Measurements from ENCODE around the gene GOSR2.
"Not testable (repeated sequence)": the region's sequence is repeated elsewhere in the genome, so short reads cannot be mapped to it uniquely, and the experiment has no call there.

GOSR2 gene

GRCh38 chr17:46950997-46951621 is 28.1 kb downstream of the GOSR2 start:
- no peak overlapping the region for H2BK5ac ChIP-seq (ENCODE audit: low read length)
- WGBS (ENCODE audit: extremely low coverage, insufficient coverage, low lambda C conversion rate), result no CpG with 5 or more reads among the region's 16 CpGs
- no peak overlapping the region for H3K9ac ChIP-seq (ENCODE audit: low read length)
- H4K8ac ChIP-seq (ENCODE audit: low read depth, low read length), result no peak overlapping the region
- no peak overlapping the region for H2BK15ac ChIP-seq (replicated peaks; ENCODE audit: low read depth)
- H3K27ac ChIP-seq (ENCODE audit: low read depth, low read length), result no peak overlapping the region
- H4K5ac ChIP-seq (ENCODE audit: low read length), result no peak overlapping the region
- H3K4ac ChIP-seq (ENCODE audit: low read depth, low read length), result no peak overlapping the region
- H3K4me2 ChIP-seq (ENCODE audit: low read length), result no peak overlapping the region
- no peak overlapping the region for H3K18ac ChIP-seq (ENCODE audit: low read length)
- no peaks in the 10 kb centered on the region for H3K79me2 ChIP-seq (ENCODE audit: control insufficient read depth, insufficient read depth, low read length)
- peak; percentile 79 for DNase-seq
- no peak overlapping the region for H3K4me3 ChIP-seq (ENCODE audit: low read length)
- no peaks in the 10 kb centered on the region for H3K4me1 ChIP-seq (ENCODE audit: control insufficient read depth, low read depth, low read length)
- H3K56ac ChIP-seq (ENCODE audit: low read length), result no peak overlapping the region
- H3K27me3 ChIP-seq (ENCODE audit: insufficient read depth, low read length, poor library complexity), result peaks cover 2% of the 10 kb centered on the region
- no peak overlapping the region for H2BK120ac ChIP-seq (ENCODE audit: low read depth, low read length)
- no peak overlapping the region for H2AK5ac ChIP-seq (ENCODE audit: low read length)
- H3K23ac ChIP-seq (ENCODE audit: low read length), result no peak overlapping the region
- no peaks in the 10 kb centered on the region for H3K79me1 ChIP-seq (ENCODE audit: low read length)
- H3K36me3 ChIP-seq (ENCODE audit: control insufficient read depth, insufficient read depth, low read length), result no peaks in the 10 kb centered on the region

- H2AK5ac ChIP-seq (ENCODE audit: low read length), result no peak overlapping the region
- H3K4me1 ChIP-seq (ENCODE audit: control insufficient read depth, low read depth, low read length), result no peaks in the 10 kb centered on the region
- no CpG with 5 or more reads among the region's 5 CpGs for WGBS (ENCODE audit: extremely low coverage, insufficient coverage, low lambda C conversion rate)
- no peak overlapping the region for H3K27ac ChIP-seq (ENCODE audit: low read depth, low read length)
- no peak overlapping the region for H3K4me3 ChIP-seq (ENCODE audit: low read length)
- no peak for DNase-seq
- no peaks in the 10 kb centered on the region for H3K36me3 ChIP-seq (ENCODE audit: control insufficient read depth, insufficient read depth, low read length)
- no peak overlapping the region for H4K8ac ChIP-seq (ENCODE audit: low read depth, low read length)
- no peak overlapping the region for H3K4me2 ChIP-seq (ENCODE audit: low read length)
- no peak overlapping the region for H2BK120ac ChIP-seq (ENCODE audit: low read depth, low read length)
- no peak overlapping the region for H3K56ac ChIP-seq (ENCODE audit: low read length)
- no peaks in the 10 kb centered on the region for H3K79me1 ChIP-seq (ENCODE audit: low read length)
- H2BK5ac ChIP-seq (ENCODE audit: low read length), result no peak overlapping the region
- H3K23ac ChIP-seq (ENCODE audit: low read length), result no peak overlapping the region
- H2BK15ac ChIP-seq (replicated peaks; ENCODE audit: low read depth), result no peak overlapping the region
- no peak overlapping the region for H3K9ac ChIP-seq (ENCODE audit: low read length)
- no peaks in the 10 kb centered on the region for H3K79me2 ChIP-seq (ENCODE audit: control insufficient read depth, insufficient read depth, low read length)
- H3K4ac ChIP-seq (ENCODE audit: low read depth, low read length), result no peak overlapping the region
- no peak overlapping the region for H3K18ac ChIP-seq (ENCODE audit: low read length)
- H4K5ac ChIP-seq (ENCODE audit: low read length), result no peak overlapping the region
- peaks cover 2% of the 10 kb centered on the region for H3K27me3 ChIP-seq (ENCODE audit: insufficient read depth, low read length, poor library complexity)
These were observed 28.7 kb downstream of the GOSR2 start for GRCh38 chr17:46951706-46952105.

DNA sequence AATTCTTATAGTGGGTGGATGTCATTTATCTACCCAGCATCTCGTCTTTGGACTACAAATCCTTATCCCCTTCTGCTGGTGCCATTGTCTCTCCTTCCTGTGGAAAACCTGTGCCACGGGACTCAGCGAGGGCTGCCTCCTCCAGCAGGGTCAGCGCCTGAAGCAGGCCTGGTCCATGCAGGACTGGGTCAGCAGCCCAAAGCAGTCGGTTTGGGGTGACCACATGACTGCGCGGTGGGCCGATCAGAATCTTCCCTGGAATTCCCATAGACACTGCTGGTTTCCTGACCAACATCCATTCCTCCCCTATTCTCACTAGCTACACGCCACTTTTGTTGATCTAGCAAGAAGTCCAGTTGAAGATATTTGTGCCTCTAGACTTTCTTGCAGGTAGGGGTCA is 29.2 kb downstream of the GOSR2 start:
- Histone ChIP-seq H3K4me2 (ENCODE audit: low read length) (no peak overlapping the region), H3K23ac (ENCODE audit: low read length) (no peak overlapping the region), H3K79me1 (ENCODE audit: low read length) (no peaks in the 10 kb centered on the region), H3K4ac (ENCODE audit: low read depth, low read length) (no peak overlapping the region), H4K8ac (ENCODE audit: low read depth, low read length) (no peak overlapping the region), H3K79me2 (ENCODE audit: control insufficient read depth, insufficient read depth, low read length) (no peaks in the 10 kb centered on the region), H3K27ac (ENCODE audit: low read depth, low read length) (no peak overlapping the region), H2BK120ac (ENCODE audit: low read depth, low read length) (no peak overlapping the region), H2AK5ac (ENCODE audit: low read length) (no peak overlapping the region), H2BK15ac (replicated peaks; ENCODE audit: low read depth) (no peak overlapping the region), H3K27me3 (ENCODE audit: insufficient read depth, low read length, poor library complexity) (peaks cover 2% of the 10 kb centered on the region), H3K4me1 (ENCODE audit: control insufficient read depth, low read depth, low read length) (no peaks in the 10 kb centered on the region), H3K56ac (ENCODE audit: low read length) (no peak overlapping the region), H2BK5ac (ENCODE audit: low read length) (no peak overlapping the region), H3K9ac (ENCODE audit: low read length) (no peak overlapping the region), H3K4me3 (ENCODE audit: low read length) (no peak overlapping the region), H4K5ac (ENCODE audit: low read length) (no peak overlapping the region), H3K36me3 (ENCODE audit: control insufficient read depth, insufficient read depth, low read length) (no peaks in the 10 kb centered on the region), H3K18ac (ENCODE audit: low read length) (no peak overlapping the region)
- no CpG with 5 or more reads among the region's 9 CpGs for WGBS (ENCODE audit: extremely low coverage, insufficient coverage, low lambda C conversion rate)
- no peak for DNase-seq

- not testable (repeated sequence) for H3K4me3 ChIP-seq (ENCODE audit: low read length); H3K4me2 ChIP-seq (ENCODE audit: low read length); H2AK5ac ChIP-seq (ENCODE audit: low read length); H3K79me2 ChIP-seq (ENCODE audit: control insufficient read depth, insufficient read depth, low read length); H3K23ac ChIP-seq (ENCODE audit: low read length); H3K27me3 ChIP-seq (ENCODE audit: insufficient read depth, low read length, poor library complexity); H4K5ac ChIP-seq (ENCODE audit: low read length); H3K9ac ChIP-seq (ENCODE audit: low read length); H3K36me3 ChIP-seq (ENCODE audit: control insufficient read depth, insufficient read depth, low read length); H3K27ac ChIP-seq (ENCODE audit: low read depth, low read length); H3K56ac ChIP-seq (ENCODE audit: low read length); H4K8ac ChIP-seq (ENCODE audit: low read depth, low read length); H2BK15ac ChIP-seq (replicated peaks; ENCODE audit: low read depth); H3K79me1 ChIP-seq (ENCODE audit: low read length); DNase-seq; H3K18ac ChIP-seq (ENCODE audit: low read length); H3K4ac ChIP-seq (ENCODE audit: low read depth, low read length); H2BK5ac ChIP-seq (ENCODE audit: low read length); H3K4me1 ChIP-seq (ENCODE audit: control insufficient read depth, low read depth, low read length); H2BK120ac ChIP-seq (ENCODE audit: low read depth, low read length)
- WGBS (ENCODE audit: extremely low coverage, insufficient coverage, low lambda C conversion rate), result no CpG with 5 or more reads among the region's 4 CpGs
These were observed 30.2 kb downstream of the GOSR2 start for GRCh38 chr17:46953191-46953590.

DNA sequence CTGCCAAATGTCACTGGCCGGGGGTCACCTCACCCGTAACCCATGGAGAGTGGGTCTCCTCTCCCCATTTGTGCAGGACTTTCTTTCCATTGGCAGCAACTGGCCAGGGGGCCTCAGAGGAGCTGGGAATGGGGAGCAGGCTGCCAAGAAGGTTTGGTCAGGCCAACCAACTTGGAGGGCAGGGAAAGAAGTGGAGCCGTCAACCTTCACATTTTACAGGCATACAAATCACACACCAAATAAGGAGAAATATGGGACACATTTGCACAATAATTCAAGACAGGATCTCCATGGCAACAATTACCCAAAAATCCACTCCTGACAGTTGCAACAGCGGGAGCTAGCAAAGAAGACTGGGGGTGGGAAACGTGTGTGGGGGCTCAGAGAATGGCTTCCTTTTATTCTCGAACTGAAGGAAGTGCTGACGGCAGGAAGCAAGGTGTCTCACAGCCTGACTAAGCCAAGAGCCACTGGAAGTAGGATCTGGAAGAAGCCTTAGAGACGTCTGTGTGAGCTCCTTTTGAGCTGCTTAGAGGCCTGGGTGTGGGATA is 35.2 kb downstream of the GOSR2 start:
- no CpG with 5 or more reads among the region's 8 CpGs for WGBS (ENCODE audit: extremely low coverage, insufficient coverage, low lambda C conversion rate)
- H3K9ac ChIP-seq (ENCODE audit: low read length), result no peak overlapping the region

DNA sequence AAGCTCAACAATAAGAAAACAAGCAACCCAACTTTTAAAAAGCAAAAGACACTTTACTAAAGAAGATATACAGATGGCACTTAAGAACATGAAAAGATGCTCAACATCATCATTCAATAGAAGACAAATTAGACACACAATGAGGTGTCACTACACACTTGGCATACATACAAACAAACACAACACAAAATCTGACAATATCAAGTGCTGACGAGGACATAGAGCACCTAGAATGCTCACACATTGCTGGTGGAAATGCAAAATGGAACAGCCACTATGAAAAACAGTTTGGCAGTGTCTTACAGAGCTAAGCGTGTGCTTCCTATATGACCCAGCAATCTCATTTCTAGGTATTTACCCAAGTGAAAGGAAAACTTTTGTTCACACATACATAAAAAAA is 37.2 kb downstream of the GOSR2 start:
- Histone ChIP-seq H3K4me1 (ENCODE audit: control insufficient read depth, low read depth, low read length) (no peaks in the 10 kb centered on the region), H3K4me3 (ENCODE audit: low read length) (no peak overlapping the region), H3K18ac (ENCODE audit: low read length) (no peak overlapping the region), H4K5ac (ENCODE audit: low read length) (no peak overlapping the region), H2BK5ac (ENCODE audit: low read length) (no peak overlapping the region), H3K79me2 (ENCODE audit: control insufficient read depth, insufficient read depth, low read length) (no peaks in the 10 kb centered on the region), H2BK120ac (ENCODE audit: low read depth, low read length) (no peak overlapping the region), H3K9ac (ENCODE audit: low read length) (no peak overlapping the region), H3K36me3 (ENCODE audit: control insufficient read depth, insufficient read depth, low read length) (no peaks in the 10 kb centered on the region), H3K4me2 (ENCODE audit: low read length) (no peak overlapping the region), H2BK15ac (replicated peaks; ENCODE audit: low read depth) (no peak overlapping the region), H3K79me1 (ENCODE audit: low read length) (no peaks in the 10 kb centered on the region), H3K4ac (ENCODE audit: low read depth, low read length) (no peak overlapping the region), H3K56ac (ENCODE audit: low read length) (no peak overlapping the region), H3K27ac (ENCODE audit: low read depth, low read length) (no peak overlapping the region), H3K23ac (ENCODE audit: low read length) (no peak overlapping the region), H3K27me3 (ENCODE audit: insufficient read depth, low read length, poor library complexity) (no peaks in the 10 kb centered on the region), H2AK5ac (ENCODE audit: low read length) (no peak overlapping the region), H4K8ac (ENCODE audit: low read depth, low read length) (no peak overlapping the region)
- no CpG with 5 or more reads among the region's 2 CpGs for WGBS (ENCODE audit: extremely low coverage, insufficient coverage, low lambda C conversion rate)
- no peak for DNase-seq

More for the DNA sequence above, 35.2 kb downstream of the GOSR2 start:
- no peaks in the 10 kb centered on the region for H3K36me3 ChIP-seq (ENCODE audit: control insufficient read depth, insufficient read depth, low read length)
- H4K5ac ChIP-seq (ENCODE audit: low read length), result no peak overlapping the region
- no peak overlapping the region for H3K56ac ChIP-seq (ENCODE audit: low read length)
- DNase-seq, result no peak
- no peaks in the 10 kb centered on the region for H3K27me3 ChIP-seq (ENCODE audit: insufficient read depth, low read length, poor library complexity)
- no peak overlapping the region for H3K4ac ChIP-seq (ENCODE audit: low read depth, low read length)
- no peak overlapping the region for H3K4me2 ChIP-seq (ENCODE audit: low read length)
- no peak overlapping the region for H2BK120ac ChIP-seq (ENCODE audit: low read depth, low read length)
- no peak overlapping the region for H2BK15ac ChIP-seq (replicated peaks; ENCODE audit: low read depth)
- H4K8ac ChIP-seq (ENCODE audit: low read depth, low read length), result no peak overlapping the region
- no peak overlapping the region for H3K23ac ChIP-seq (ENCODE audit: low read length)
- H3K27ac ChIP-seq (ENCODE audit: low read depth, low read length), result no peak overlapping the region
- H3K79me2 ChIP-seq (ENCODE audit: control insufficient read depth, insufficient read depth, low read length), result no peaks in the 10 kb centered on the region
- no peak overlapping the region for H2BK5ac ChIP-seq (ENCODE audit: low read length)
- H3K4me3 ChIP-seq (ENCODE audit: low read length), result no peak overlapping the region
- H3K4me1 ChIP-seq (ENCODE audit: control insufficient read depth, low read depth, low read length), result no peaks in the 10 kb centered on the region
- H2AK5ac ChIP-seq (ENCODE audit: low read length), result no peak overlapping the region
- H3K79me1 ChIP-seq (ENCODE audit: low read length), result no peaks in the 10 kb centered on the region
- no peak overlapping the region for H3K18ac ChIP-seq (ENCODE audit: low read length)
